ENCODE results near the gene KRT77. TPM values are rescaled to one million over a fixed set of nuclear protein-coding genes. Genes with fewer than 3 reads are reported as not detected.

Gene KRT77
- total and polyA plus RNA-seq, 8 donors = 0.03 TPM; not detected in 7

- 74 to 79% (median 78%) methylated on average over 7 of the region's 7 CpGs for whole genome bisulfite sequencing, 5 donors
- no peak for TF ChIP-seq EP300 (IDR thresholded peaks at IDR 0.05)
- no peak for TF ChIP-seq CTCF (IDR thresholded peaks at IDR 0.05)
- no peak for TF ChIP-seq POLR2AphosphoS5 (IDR thresholded peaks at IDR 0.05)
- no peak for TF ChIP-seq POLR2A (IDR thresholded peaks at IDR 0.05)
- intact Hi-C loops (cut with DNase I; ENCODE audit: low total_unique reads) = no loop called here
Observed at GRCh38 chr12:52645120-52645761, 58.1 kb downstream of the KRT77 start.

GRCh38 chr12:52644078-52644415 is 59.3 kb downstream of the KRT77 start:
- DNase-seq = no peak
- Histone ChIP-seq H3K27ac (no peak overlapping the region), H3K27me3 (peaks cover 0 to 21% (median 0%) of the 10 kb centered on the region in 3 donors), H3K4me3 (no peak overlapping the region), H3K9me3 (no peaks in the 10 kb centered on the region), H3K4me1 (peaks cover 0 to 7% (median 0%) of the 10 kb centered on the region in 4 donors), H3K36me3 (no peaks in the 10 kb centered on the region)
- intact Hi-C loops (cut with DNase I; ENCODE audit: low total_unique reads) = no loop called here
- WGBS, 5 donors = 82 to 93% (median 88%) methylated on average over 6 of the region's 6 CpGs
- TF ChIP-seq EP300 (IDR thresholded peaks at IDR 0.05) = no peak
- TF ChIP-seq CTCF (IDR thresholded peaks at IDR 0.05) = no peak
- TF ChIP-seq POLR2A (IDR thresholded peaks at IDR 0.05) = no peak
- no peak for TF ChIP-seq POLR2AphosphoS5 (IDR thresholded peaks at IDR 0.05)

More at GRCh38 chr12:52645120-52645761, 58.1 kb downstream of the KRT77 start:
- Histone ChIP-seq H3K4me1 (peaks cover 0 to 7% (median under 1%) of the 10 kb centered on the region in 4 donors), H3K36me3 (no peaks in the 10 kb centered on the region), H3K27me3 (peaks cover 0 to 21% (median 0%) of the 10 kb centered on the region in 3 donors), H3K4me3 (no peak overlapping the region), H3K27ac (no peak overlapping the region), H3K9me3 (no peaks in the 10 kb centered on the region)
- peak in 1 of 2 donors; percentile 78 for DNase-seq

DNA sequence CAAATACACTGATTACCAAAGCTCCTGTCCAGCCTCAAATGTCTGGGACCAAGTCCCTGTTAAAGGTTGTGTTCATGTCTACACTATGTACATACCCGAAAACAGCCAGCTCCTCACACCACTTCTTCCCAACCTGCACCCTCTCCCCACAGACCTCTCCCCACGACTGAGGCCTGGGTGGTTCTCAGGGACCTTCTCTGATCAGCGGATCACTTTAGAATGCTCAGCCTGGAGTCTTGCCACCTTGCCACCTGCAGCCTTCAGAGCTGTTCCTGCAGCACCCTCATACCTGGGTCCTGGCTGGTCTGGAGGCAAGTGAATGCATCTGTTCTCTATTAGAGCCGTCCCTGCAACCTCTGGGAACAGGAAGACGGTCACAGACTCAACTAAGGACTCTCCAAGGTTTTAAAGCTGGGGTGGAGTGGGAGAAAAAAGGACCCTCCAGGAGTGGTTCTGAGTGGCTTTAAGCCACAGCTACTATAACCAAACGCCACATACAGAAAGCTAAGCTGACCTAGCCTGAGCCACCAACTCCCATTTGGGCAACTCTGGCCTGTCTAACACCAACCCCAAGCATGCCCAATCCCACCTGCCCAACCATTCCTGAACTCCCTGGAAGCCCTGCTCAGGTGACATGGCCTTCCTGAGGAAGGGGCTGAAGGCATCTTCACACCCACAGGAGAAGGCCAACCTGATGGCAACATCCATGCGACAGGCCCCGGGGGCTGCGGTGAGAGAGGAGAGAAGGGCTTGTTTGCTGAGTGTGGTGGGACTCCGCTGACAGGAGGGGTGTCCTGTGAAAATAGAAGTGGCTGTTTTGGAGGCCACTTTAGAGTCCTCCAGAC is 59.9 kb downstream of the KRT77 start:
- H3K4me1 ChIP-seq = peaks cover 0 to 7% (median 0%) of the 10 kb centered on the region in 4 donors
- H3K9me3 ChIP-seq = no peaks in the 10 kb centered on the region
- DNase-seq = no peak
- no peak overlapping the region for H3K27ac ChIP-seq
- H3K36me3 ChIP-seq = no peaks in the 10 kb centered on the region
- WGBS, 5 donors = 80 to 93% (median 86%) methylated on average over 9 to 10 of the region's 10 CpGs
- intact Hi-C loops (cut with DNase I; ENCODE audit: low total_unique reads) = no loop called here
- TF ChIP-seq CTCF (IDR thresholded peaks at IDR 0.05) = no peak
- TF ChIP-seq POLR2AphosphoS5 (IDR thresholded peaks at IDR 0.05) = no peak
- no peak for TF ChIP-seq POLR2A (IDR thresholded peaks at IDR 0.05)
- TF ChIP-seq EP300 (IDR thresholded peaks at IDR 0.05) = no peak
- H3K27me3 ChIP-seq = peaks cover 0 to 21% (median 0%) of the 10 kb centered on the region in 3 donors
- H3K4me3 ChIP-seq = no peak overlapping the region

GRCh38 chr12:52641468-52641867 is 61.9 kb downstream of the KRT77 start:
- Histone ChIP-seq H3K4me3 (no peak overlapping the region), H3K27me3 (peaks cover 0 to 21% (median 0%) of the 10 kb centered on the region in 3 donors), H3K27ac (no peak overlapping the region), H3K4me1 (peaks cover 0 to 7% (median 0%) of the 10 kb centered on the region in 4 donors), H3K9me3 (no peaks in the 10 kb centered on the region), H3K36me3 (no peaks in the 10 kb centered on the region)
- TF ChIP-seq EP300 (IDR thresholded peaks at IDR 0.05) (no peak), CTCF (IDR thresholded peaks at IDR 0.05) (no peak)
- no peak for DNase-seq
- intact Hi-C loops (cut with DNase I; ENCODE audit: low total_unique reads) = no loop called here
- WGBS, 5 donors = 67 to 81% (median 77%) methylated on average over 4 of the region's 4 CpGs

Other genes with a start within 250 kb of the KRT77 start
- gene KRT6C, start 229.7 kb downstream of the KRT77 start, total RNA-seq = under 1 TPM in 1 of 5 donors, not detected in 4; 0.43 TPM
- 10 to 100 TPM in 1 of 3 donors, under 1 TPM in 1, not detected in 1; 0.31 to 12.4 TPM for gene KRT6C, start 229.7 kb downstream of the KRT77 start, polyA plus RNA-seq
- 10 to 100 TPM in 3 of 5 donors, under 1 TPM in 1, not detected in 1; 0.89 to 83.3 (median 34.3) TPM for gene KRT6A, start 210.3 kb downstream of the KRT77 start, total RNA-seq
- 100 to 1,000 TPM in 1 of 3 donors, 1 to 10 TPM in 2; 1.5 to 260 (median 9.8) TPM for gene KRT6A, start 210.3 kb downstream of the KRT77 start, polyA plus RNA-seq
- 1 to 10 TPM in 1 of 5 donors, under 1 TPM in 1, not detected in 3; 0.89 to 9.0 TPM for gene KRT5, start 183.1 kb downstream of the KRT77 start, total RNA-seq
- 1,000 to 10,000 TPM in 1 of 3 donors, 10 to 100 TPM in 1, not detected in 1; 10.2 to 2,165 TPM for gene KRT5, start 183.1 kb downstream of the KRT77 start, polyA plus RNA-seq
- gene KRT71, start 150.4 kb downstream of the KRT77 start, total RNA-seq = not detected
- gene KRT71, start 150.4 kb downstream of the KRT77 start, polyA plus RNA-seq = not detected
- not detected for gene KRT74, start 129.7 kb downstream of the KRT77 start, total RNA-seq
- under 1 TPM in 1 of 3 donors, not detected in 2; 0.08 TPM for gene KRT74, start 129.7 kb downstream of the KRT77 start, polyA plus RNA-seq
- not detected for gene KRT72, start 102.1 kb downstream of the KRT77 start, total RNA-seq
- not detected for gene KRT72, start 102.1 kb downstream of the KRT77 start, polyA plus RNA-seq
- not detected for gene KRT73, start 85.0 kb downstream of the KRT77 start, total RNA-seq
- not detected for gene KRT73, start 85.0 kb downstream of the KRT77 start, polyA plus RNA-seq
- not detected for gene KRT2, start 51.3 kb downstream of the KRT77 start, total RNA-seq
- not detected for gene KRT2, start 51.3 kb downstream of the KRT77 start, polyA plus RNA-seq
- 10 to 100 TPM in 1 of 5 donors, 1 to 10 TPM in 1, under 1 TPM in 1, not detected in 2; 0.37 to 27.8 (median 7.6) TPM for gene KRT1, start 23.1 kb downstream of the KRT77 start, total RNA-seq
- gene KRT1, start 23.1 kb downstream of the KRT77 start, polyA plus RNA-seq = not detected
- gene KRT76, start 73.8 kb upstream of the KRT77 start, total RNA-seq = not detected
- not detected for gene KRT76, start 73.8 kb upstream of the KRT77 start, polyA plus RNA-seq
- not detected for gene KRT3, start 92.6 kb upstream of the KRT77 start, total RNA-seq
- under 1 TPM in 1 of 3 donors, not detected in 2; 0.53 TPM for gene KRT3, start 92.6 kb upstream of the KRT77 start, polyA plus RNA-seq
- gene KRT4, start 110.6 kb upstream of the KRT77 start, total RNA-seq = 1 to 10 TPM in 2 of 5 donors, not detected in 3; 5.1 to 8.0 TPM
- 1,000 to 10,000 TPM in 1 of 3 donors, 10 to 100 TPM in 1, not detected in 1; 14.4 to 2,693 TPM for gene KRT4, start 110.6 kb upstream of the KRT77 start, polyA plus RNA-seq
- not detected for gene KRT79, start 130.8 kb upstream of the KRT77 start, total RNA-seq
- under 1 TPM in 1 of 3 donors, not detected in 2; 0.15 TPM for gene KRT79, start 130.8 kb upstream of the KRT77 start, polyA plus RNA-seq
- gene KRT78, start 145.5 kb upstream of the KRT77 start, total RNA-seq = under 1 TPM in 1 of 5 donors, not detected in 4; 0.73 TPM
- 10 to 100 TPM in 1 of 3 donors, under 1 TPM in 1, not detected in 1; 0.76 to 98.0 TPM for gene KRT78, start 145.5 kb upstream of the KRT77 start, polyA plus RNA-seq
- 1,000 to 10,000 TPM in 1 of 5 donors, 100 to 1,000 TPM in 3, 10 to 100 TPM in 1; 71.2 to 1,740 (median 566) TPM for gene KRT8, start 201.6 kb upstream of the KRT77 start, total RNA-seq
- 1,000 to 10,000 TPM in 1 of 3 donors, 100 to 1,000 TPM in 2; 361 to 1,687 (median 767) TPM for gene KRT8, start 201.6 kb upstream of the KRT77 start, polyA plus RNA-seq
- 100 to 1,000 TPM in 4 of 5 donors, 10 to 100 TPM in 1; 68.3 to 648 (median 309) TPM for gene KRT18, start 245.6 kb upstream of the KRT77 start, total RNA-seq
- 100 to 1,000 TPM; 369 to 525 (median 391) TPM for gene KRT18, start 245.6 kb upstream of the KRT77 start, polyA plus RNA-seq

All from stomach (tissue), 9 donors.